Endometrial microvascular endothelial cells (primary cell): Measurements from ENCODE around the gene CHKA. TPM values are rescaled to one million over a fixed set of nuclear protein-coding genes. Genes with fewer than 3 reads are reported as not detected.
"Not testable (repeated sequence)": the region's sequence is repeated elsewhere in the genome, so short reads cannot be mapped to it uniquely, and the experiment has no call there.

ENCODE experiments used
- in situ Hi-C: cut with HindIII; loops from 2 replicates; pipeline ENCODE4 v1.10.0; 2017; ENCODE audit warnings: low sequenced_read_pairs, low pct_unique_long_range_greater_than_20kb; ENCODE audit errors: inconsistent ontology term
- total RNA-seq: library from RNA; depleted of rRNA; stranded (reverse); fragments of >200 nt; gene quantifications from one replicate; pipeline ENCODE4 v1.2.3, GENCODE V29; 2015; ENCODE audit errors: inconsistent ontology term

The CHKA gene
- total RNA-seq, 1 donor from 2014 or later, result 22.2 TPM

DNA sequence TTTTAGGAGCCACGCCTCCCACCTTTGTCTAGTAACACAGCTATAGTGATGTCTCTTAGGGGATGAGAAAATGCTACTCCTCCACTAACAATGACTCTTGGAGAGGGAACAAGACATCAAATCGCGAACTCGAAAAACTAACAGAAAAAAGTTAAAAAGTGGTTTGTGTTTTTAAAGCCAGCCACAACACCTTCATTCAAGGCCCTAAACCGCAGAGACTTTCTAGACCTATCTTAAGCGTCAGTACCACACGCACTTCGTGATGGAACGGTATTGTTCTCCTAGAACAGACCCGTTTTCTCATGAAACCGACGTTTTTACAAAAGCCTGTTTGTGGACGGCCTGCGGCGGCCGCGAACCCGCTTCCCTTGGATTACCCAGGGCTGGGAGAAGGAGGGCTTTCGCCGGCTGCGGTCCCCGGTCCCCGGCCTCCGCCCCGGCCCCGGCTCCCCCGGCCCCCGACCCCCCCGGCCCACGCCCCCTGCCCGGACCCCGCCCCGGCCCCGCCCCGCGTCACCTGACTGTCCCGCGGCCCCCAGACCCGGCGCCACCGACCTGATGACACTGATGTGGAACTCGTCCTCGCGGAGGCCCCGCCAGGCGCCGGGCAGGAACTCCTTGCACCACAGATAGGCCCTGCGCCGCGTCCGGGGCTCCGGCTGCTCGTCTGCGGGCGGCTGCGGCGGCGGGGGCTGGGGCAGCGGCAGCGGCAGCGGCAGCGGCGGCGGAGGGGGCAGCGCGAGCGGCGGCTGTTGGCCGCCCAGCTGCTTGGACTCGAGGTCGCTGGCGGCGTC, 718 bp downstream of the CHKA start:
- in situ Hi-C loops, result no loop called here

DNA sequence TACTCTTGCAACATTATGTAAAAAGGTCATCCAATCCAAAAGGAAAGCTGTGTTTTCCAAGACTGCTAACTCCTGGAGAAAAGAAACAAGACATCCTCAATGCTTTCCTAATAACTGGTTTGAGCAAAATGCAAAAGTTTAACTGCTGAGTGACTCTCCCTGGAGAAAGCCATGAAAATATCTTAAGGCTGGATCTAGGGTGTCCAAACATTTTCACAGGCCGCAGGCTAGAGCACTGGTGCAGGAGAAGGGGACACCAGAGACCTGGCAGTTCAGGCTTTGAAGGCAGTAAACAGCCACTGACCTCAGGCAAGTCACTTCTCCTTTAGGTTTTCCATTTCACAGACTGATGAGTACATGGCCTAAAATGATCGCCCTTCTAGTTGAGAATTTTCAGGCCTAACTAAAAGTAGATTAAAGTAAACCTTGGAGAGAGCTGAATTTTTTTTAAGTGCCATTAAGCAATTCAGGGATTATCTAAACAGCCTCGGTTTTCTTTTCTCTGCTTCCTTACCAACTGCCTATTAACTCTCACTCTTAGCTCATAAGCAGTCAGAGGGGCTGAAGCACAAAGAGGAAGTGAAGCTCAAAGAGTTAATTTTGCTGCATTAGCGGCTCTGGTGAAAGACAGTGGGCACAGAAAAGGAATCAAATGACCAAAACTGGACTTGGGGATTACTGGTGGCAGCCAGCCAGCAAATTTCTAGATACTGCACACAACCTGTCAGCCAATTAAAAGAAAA, 2.3 kb downstream of the CHKA start:
- in situ Hi-C loops, result no loop called here

DNA sequence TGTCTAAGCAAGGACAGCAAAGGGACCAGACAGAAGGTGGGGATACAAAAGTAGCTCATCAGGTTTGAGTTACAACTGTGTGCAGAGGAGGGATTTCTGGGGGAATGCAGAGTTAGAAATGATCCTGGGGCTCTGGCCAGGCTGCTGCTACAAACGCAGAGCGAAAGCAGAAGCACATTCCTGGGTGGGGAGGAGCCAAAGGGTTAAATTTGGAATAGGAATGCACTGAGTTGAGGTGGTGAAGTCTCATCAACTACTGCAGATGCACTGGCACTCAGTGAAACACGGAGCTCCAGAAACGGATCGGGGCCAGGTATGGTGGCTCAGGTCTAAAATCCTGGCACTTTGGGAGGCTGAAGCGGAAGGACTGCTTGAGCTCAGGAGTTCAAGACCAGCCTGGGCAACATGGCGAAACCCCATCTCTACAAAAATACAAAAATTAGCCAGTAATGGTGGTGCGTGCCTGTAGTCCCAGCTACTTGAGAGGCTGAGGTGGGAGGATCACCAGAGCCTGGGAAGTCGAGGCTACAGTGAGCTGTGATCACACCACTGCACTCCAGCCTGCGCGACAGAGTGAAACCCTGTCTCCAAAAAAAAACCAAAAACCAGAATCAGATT, 3.2 kb downstream of the CHKA start:
- in situ Hi-C loops, result no loop called here

DNA sequence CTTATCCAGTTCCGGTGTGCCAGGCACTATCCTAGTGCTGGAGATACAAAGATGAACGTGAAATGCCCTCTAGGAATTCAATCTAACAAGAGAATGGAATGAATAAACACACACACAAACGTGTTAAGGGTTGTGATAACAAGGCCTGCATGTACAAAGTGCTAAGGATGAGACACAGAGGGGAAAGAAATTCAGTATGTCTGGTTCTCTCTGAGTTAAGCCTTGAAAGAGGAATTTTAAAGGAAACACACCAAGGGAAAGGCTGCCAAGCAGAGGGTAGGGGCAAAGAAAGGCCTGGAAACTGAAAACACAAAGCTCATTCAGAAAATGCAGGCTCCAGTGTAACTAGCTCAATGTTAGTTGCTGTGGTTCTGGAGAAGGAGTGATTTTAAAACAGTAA, 4.2 kb downstream of the CHKA start:
- in situ Hi-C loops, result no loop called here

DNA sequence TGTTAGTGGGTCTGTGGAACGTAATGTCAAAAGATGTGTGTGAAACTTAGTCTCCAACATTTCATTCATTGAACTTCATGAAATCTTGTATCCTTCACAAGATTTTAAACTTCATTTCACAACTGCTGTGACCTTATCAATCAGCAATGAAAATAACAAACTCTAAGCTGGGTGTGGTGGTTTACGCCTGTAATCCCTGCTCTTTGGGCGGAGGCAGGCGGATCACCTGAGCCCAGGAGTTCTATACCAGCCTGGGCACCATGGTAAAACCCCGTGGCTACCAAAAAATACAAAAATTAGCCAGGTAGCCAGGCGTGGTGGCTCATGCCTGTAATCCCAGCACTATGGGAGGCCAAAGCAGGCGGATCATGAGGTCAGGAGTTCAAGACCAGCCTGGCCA, 5.1 kb downstream of the CHKA start:
- in situ Hi-C loops, result no loop called here

DNA sequence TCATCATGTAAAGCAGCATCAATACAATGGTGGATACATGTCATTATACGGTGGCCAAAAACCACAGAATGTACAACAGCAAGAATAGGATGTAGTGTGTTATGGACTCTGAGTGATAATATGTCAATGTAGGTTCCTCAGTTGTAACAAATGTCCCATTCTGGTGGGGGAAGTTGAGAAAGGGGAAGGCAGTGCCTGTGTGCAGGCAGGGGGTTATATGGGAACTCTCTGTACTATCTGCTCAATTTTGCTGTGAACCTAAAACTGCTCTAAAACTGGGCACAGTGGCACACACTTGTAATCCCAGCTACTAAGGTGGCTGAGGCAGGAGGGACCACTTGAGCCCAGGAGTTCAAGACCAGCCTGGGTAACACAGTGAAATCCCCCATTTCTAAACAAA, 5.9 kb downstream of the CHKA start:
- in situ Hi-C loops, result no loop called here

DNA sequence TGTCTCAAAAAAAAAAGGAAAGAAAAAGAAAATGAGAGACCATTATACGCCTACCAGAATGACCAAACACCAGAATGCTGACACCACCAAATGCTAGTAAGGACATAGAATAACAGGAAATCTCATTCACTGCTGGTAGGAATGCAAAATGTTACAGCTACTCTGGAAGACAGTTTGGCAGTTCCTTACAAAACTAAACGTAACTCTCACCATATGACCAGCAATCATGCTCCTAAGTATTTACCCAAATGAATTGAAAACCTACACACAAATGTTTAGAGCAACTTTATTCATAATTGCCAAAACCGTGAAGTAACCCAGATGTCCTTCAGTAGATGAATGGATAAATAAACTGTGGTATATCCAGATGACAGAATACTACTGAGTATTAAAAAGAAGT, 7.2 kb downstream of the CHKA start:
- in situ Hi-C loops, result no loop called here

DNA sequence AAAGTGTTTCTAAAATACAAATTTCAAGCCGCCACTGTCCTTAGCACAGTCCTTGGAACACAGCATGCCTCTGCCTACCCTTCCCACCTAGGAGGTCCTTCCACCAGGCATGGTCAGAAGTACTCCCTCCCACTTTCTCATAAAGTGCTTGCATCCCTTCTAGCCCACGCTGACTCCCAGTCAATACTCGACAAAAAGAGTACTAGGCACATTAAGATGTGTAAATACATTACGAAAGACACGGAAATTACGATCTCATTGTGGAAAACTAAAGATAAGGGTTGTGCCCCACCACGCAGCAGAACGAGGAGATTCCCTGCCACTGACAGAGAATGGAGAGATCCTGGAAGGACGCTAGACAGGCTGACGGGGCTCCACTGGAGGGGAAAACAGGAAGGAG, 13.5 kb downstream of the CHKA start:
- in situ Hi-C loops, result no loop called here

DNA sequence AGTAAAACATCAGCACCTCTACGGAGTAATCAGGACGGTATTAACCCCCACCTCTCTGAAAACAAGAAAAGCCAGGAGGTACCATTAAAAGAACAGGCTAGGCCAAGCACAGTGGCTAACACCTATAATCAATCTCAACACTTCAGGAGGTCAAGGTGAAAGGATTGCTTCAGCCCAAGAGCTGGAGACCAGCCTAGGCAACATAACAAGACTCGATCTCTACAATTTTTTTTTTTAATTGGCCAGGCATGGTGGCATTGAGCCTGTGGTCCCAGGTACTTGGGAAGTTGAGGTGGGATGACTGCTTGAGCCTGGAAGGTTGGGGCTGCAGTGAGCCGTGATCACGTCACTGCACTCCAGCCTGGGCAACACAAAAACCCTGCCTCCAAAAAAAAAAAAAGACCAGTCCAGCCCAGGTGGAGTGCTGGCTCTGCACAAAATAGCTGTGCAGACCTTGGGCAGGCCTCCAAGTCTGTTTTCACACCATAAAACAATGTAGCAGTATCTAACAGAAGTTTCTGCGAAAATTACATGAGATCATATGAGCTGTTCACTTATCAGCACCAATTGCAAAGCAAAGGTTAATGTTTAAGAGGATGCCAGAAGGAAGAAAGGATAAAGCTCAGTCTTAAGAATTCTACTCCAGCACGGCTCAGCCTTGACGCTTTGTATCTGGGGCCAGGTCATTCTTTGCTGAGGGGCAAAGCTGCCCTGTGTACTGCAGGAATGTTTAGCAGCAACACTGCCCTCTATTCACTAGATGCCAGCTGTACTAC, 14.8 kb downstream of the CHKA start:
- in situ Hi-C loops, result no loop called here

DNA sequence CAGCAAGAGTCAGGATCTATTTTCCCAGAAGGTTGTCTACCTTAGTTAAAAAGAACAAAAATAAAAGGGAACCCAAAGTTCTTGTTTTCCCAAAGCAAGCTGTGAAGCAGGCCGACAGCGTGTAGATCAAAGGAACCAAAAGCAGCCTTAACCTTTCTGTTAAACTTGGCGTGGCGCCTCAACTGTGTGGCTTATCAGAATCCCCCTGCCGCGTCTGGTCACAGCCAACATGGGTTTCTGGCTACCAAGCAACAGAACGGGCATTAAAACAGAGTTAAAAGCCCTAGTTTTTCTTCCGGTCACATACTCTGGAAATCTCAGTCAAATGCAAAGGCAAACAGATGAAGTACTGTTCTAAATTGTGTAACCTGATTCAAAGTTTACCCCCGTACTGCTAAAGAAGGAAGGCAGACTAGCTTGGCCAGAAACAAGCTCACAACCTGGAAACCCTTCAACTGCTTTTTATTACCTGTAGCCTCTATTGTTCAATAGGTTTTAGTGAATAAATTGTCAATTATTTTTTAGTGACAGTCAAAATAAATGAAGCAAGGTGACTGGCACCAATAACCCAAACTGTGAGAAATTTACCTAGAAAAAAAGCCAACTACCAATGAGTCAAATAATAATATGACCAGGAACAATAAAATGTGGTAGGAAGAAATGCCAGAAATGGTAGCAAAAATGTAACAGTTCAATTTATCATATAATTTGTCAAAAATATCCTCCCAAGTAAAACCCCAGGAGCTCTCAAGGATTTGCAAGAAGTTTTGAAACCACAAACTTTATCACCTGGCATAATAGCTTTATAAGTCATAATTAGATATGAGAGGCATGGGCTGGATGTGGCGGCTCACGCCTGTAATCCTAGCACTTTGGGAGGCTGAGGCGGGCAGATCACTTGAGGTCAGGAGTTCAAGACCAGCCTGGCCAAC, 21.4 kb downstream of the CHKA start:
- in situ Hi-C loops, result no loop called here

DNA sequence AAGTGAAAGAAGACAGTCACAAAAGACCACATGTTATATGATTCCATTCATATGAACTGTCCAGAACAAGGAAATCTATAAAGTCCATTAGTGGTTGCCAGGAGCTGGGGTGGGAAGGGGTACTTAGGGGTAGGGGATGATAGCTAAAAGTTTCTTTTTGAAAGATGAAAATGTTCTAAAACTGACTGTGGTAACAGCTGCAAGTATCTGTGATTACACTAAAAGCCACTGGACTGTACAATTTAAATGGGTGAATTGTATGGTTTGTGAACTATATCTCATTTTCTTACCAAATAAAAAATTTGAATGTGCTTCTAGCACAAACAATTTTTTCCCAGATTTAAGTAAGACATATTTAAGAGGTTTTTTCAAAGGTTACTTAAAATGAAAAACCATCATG, 22.1 kb downstream of the CHKA start:
- in situ Hi-C loops, result no loop called here

DNA sequence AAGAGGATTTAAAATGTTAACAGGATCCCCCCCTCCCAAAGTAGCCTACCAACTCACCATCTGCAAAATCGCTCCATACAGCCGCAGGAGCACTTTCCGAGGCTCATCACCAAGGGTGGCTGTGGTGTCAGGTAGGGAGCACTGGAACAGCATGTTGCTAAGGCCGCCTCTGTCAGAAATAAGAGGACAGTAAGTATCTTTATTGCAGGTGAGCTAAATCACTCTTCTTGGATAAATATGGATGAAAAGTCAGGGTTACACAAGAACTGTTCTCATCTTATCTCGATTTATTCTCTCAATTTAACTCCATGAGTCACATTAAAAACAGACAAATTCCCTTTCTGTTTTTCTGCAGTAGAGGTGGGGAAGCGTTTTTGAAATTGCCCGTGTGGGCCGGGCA, 24.2 kb downstream of the CHKA start:
- in situ Hi-C loops, result no loop called here

DNA sequence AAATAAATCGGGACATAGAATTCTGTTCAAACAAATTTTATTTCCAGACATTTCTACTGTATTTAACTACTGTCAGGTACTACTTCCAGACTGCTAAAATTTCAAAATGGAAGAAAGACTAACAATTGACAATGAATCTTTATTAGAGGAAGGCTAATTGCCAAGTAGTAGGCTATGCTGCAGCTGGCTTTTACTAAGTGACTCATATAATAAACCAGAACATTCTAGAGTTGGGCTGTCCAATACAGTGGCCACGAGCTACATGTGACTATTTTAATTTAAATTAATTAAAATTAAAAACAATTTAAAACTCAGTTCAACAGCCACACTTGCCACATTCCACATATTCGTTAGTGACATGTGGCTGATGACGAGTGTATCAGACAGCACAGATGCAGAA, 27.6 kb downstream of the CHKA start:
- in situ Hi-C loops, result no loop called here

DNA sequence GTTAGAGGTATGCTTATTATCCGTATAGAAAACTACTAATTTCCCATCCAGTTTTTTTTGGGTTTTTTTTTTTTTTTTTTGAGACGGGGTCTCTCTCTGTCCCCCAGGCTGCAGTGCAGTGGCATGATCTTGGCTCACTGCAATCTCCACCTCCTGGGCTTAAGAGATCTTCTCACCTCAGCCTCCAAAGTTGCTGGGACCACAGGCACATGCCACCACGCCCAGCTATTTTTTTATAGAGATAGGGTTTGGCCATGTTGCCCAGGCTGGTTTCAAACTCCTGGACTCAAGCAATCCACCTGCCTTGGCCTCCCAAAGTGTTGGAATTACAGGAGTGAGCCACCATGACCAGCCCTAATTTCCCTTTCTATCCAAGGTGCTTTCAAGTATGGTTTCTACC, 28.2 kb downstream of the CHKA start:
- in situ Hi-C loops, result not testable (repeated sequence)

DNA sequence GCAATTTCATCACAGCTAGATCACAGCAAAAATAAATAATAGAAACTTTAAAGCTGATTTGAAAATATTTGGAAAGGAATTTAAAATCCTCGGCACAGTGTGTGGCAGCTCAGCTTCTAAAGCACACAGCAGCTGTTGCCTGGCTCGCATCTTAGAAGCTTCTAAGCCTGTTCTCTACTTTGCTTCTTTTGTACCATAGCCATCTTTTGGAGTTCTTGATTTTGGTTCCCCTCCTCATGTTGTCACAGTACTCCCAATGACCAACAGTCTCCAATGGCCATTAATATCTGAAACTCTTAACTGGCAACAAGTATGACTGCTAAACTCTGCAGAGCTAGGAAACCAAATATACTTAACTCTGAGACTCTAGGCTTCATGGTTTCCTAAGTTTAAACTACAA, 28.8 kb downstream of the CHKA start:
- in situ Hi-C loops, result no loop called here

DNA sequence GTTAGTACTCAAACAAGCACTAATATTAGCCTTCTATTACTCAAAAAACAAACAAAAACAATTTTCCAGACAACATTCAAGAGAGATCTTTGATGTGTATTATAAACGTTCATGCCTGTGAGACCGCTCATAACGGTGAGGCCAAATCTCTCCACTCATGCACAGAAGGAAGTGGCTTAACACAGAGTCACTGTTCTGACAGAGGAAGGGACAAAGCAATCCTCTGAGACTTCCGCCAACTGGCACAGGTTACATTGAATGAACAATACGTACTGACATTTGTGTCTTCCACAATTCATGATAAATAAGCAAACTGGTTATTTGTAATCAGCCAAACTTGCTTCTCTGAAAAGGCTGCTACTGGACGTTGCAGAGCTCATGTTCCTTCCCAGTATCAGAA, 30.5 kb downstream of the CHKA start:
- in situ Hi-C loops, result no loop called here

DNA sequence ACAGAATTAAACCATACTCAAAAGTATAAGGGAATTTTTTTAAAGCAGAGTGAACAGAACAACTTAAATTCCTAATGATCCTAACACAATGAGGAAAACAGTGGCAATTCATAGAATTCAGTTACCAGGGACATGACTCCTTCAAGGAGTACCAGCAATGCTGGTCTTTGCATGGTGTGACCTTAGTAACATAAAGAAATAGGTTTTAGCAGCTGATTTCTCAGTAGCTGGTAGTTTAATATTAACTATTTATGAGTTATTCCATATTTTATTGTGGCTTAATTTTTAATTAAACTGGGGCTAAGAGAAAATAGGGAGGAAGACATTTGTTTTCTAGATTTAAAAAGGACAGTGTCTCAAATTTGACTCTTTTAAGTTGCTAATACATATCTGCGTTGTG, 30.9 kb downstream of the CHKA start:
- in situ Hi-C loops, result no loop called here

DNA sequence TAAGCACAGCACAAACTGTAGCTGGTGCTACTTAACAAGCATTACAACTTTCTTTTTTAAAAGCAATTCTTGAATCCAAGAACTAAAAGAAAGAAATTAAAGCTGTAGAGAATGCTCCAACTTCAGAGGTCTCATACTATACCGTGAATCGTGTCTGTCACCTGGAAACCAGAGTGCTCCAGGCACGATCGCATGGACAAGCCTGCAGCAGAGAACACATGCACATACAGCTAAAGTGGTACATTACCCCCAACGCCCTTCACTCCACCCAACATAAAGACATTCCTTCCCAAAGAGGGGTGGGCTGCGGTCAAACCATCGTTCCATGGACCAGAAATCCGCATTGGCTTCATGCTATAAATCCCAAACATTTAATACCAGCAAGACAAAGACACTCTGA, 31.5 kb downstream of the CHKA start:
- in situ Hi-C loops, result no loop called here
